ENCODE results near the gene SLC39A11.

DNA sequence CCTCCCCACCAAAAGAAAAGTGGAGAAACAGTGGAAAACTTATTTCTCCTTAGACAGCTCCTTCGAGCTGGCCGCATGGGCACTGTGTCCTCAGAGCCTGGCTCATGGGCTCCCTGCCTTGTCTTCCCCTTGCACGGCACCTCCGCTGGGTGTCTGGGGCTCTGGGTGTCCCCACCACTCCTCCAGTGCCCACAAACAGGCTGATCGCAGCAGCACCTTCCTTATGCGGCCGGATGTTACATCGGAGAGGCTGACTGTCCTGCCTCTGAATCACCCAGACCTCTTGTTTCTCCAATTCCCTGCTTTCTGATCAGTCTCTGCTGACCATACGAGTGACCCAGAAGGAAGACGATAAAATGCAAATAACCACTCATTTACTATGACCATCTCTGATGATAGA lies 121.7 kb downstream of the SLC39A11 start:
- TF ChIP-seq EZH2phosphoT487 (IDR thresholded peaks at IDR 0.05; ENCODE audit: insufficient read depth, low read depth) (no peak), EZH2 (IDR thresholded peaks at IDR 0.05; ENCODE audit: insufficient read depth, poor library complexity, severe bottlenecking) (no peak)

All from GM23248 (cell line).